ENCODE results near the gene SFT2D3. TPM values are rescaled to one million over a fixed set of nuclear protein-coding genes. Genes with fewer than 3 reads are reported as not detected.

The SFT2D3 gene
- total RNA-seq (2022; extraction: Qiagen RNA extraction; ENCODE audit: low read depth) = 4.4 to 6.8 TPM (median 5.7 TPM) in 5 replicates

GRCh38 chr2:127701193-127701650, at the start of gene SFT2D3:
TSS of gene SFT2D3 (plus strand) at chr2:127701497. CDS start at chr2:127701529, 32 bp downstream.

GRCh38 chr2:127675331-127676261, 25.7 kb upstream of the SFT2D3 start, which contains the start of gene LIMS2:
TSS of gene LIMS2 (minus strand) at chr2:127675530. CDS start at chr2:127675024, 506 bp downstream.

Other genes starting within 250 kb of the SFT2D3 start
- gene IWS1, start 175.0 kb upstream of the SFT2D3 start, total RNA-seq (2022; extraction: Qiagen RNA extraction; ENCODE audit: low read depth) = 36.9 to 44.1 TPM (median 40.7 TPM) in 5 replicates
- gene MYO7B, start 165.8 kb upstream of the SFT2D3 start, total RNA-seq (2022; extraction: Qiagen RNA extraction; ENCODE audit: low read depth) = 0.11 to 0.17 TPM (median 0.14 TPM) in 5 replicates
- gene GPR17, start 55.3 kb upstream of the SFT2D3 start, total RNA-seq (2022; extraction: Qiagen RNA extraction; ENCODE audit: low read depth) = 0.06 to 0.47 TPM (median 0.10 TPM) in 5 replicates
- gene LIMS2, start 26.0 kb upstream of the SFT2D3 start, total RNA-seq (2022; extraction: Qiagen RNA extraction; ENCODE audit: low read depth) = 4.5 to 6.0 TPM (median 5.1 TPM) in 5 replicates
- 18.7 to 31.5 TPM (median 28.3 TPM) in 5 replicates for gene WDR33, start 109.7 kb downstream of the SFT2D3 start, total RNA-seq (2022; extraction: Qiagen RNA extraction; ENCODE audit: low read depth)
- 51.5 to 66.0 TPM (median 59.0 TPM) in 5 replicates for gene POLR2D, start 156.7 kb downstream of the SFT2D3 start, total RNA-seq (2022; extraction: Qiagen RNA extraction; ENCODE audit: low read depth)
- gene AMMECR1L, start 184.5 kb downstream of the SFT2D3 start, total RNA-seq (2022; extraction: Qiagen RNA extraction; ENCODE audit: low read depth) = 17.6 to 20.7 TPM (median 19.0 TPM) in 5 replicates